SU-DHL-6 (cell line): ENCODE results near the gene SLC13A5.

ENCODE experiments used
- H2AFZ ChIP-seq: fragments of 200-600 bp; sonication (generic); 2 replicates; pipeline ENCODE4 v1.6.1; 2014; ENCODE audit warnings: low read depth, mild to moderate bottlenecking, moderate library complexity, mixed read lengths, antibody characterized with exemption, low read length; ENCODE audit not compliant: severe bottlenecking
- H3F3A ChIP-seq: fragments of 200-600 bp; shearing (Covaris generic); 2 replicates; pipeline ENCODE4 v1.6.0; 2016; ENCODE audit warnings: antibody characterized with exemption, mild to moderate bottlenecking; ENCODE audit not compliant: insufficient read depth
- H3K27ac ChIP-seq: fragments of 200-600 bp; sonication (generic); 2 replicates; pipeline ENCODE4 v1.5.1; 2016; ENCODE audit warnings: low read depth, mild to moderate bottlenecking, low read length, moderate library complexity, mixed read lengths
- H3K27me3 ChIP-seq: fragments of 200-600 bp; sonication (generic), shearing (Covaris generic); 2 replicates; pipeline ENCODE4 v1.6.0; 2014; ENCODE audit warnings: mild to moderate bottlenecking, low read length
- H3K36me3 ChIP-seq: fragments of 200-600 bp; sonication (generic); 2 replicates; pipeline ENCODE4 v1.6.1; 2014; ENCODE audit warnings: mild to moderate bottlenecking, low read length, mixed read lengths
- H3K4me2 ChIP-seq: fragments of 300-600, 200-600 bp; shearing (Covaris generic), sonication (generic); 2 replicates; pipeline ENCODE4 v1.6.0; 2014; ENCODE audit warnings: low read length, low read depth, mild to moderate bottlenecking; ENCODE audit not compliant: poor library complexity, severe bottlenecking
- H3K4me3 ChIP-seq: fragments of 200-600 bp; sonication (generic); 2 replicates; pipeline ENCODE4 v1.5.1; 2014; ENCODE audit warnings: antibody characterized with exemption, low read length, mild to moderate bottlenecking, mixed read lengths; ENCODE audit not compliant: insufficient read depth, poor library complexity, severe bottlenecking
- H3K79me2 ChIP-seq: fragments of 200-600 bp; sonication (generic); 2 replicates; pipeline ENCODE4 v1.6.1; 2014; ENCODE audit warnings: mild to moderate bottlenecking, low read length, moderate library complexity; ENCODE audit not compliant: insufficient read depth
- H3K9ac ChIP-seq: fragments of 200-600 bp; sonication (generic); 2 replicates; pipeline ENCODE4 v1.7.0; 2014; ENCODE audit warnings: mild to moderate bottlenecking, low read length
- H3K9me2 ChIP-seq: fragments of 200-600 bp; sonication (generic); replicated peaks from 2 replicates; pipeline ENCODE4 v1.6.1; 2014; ENCODE audit warnings: low read length; ENCODE audit not compliant: insufficient read depth
- H3K9me3 ChIP-seq: fragments of 200-600 bp; sonication (generic); 2 replicates; pipeline ENCODE4 v1.6.1; 2014; ENCODE audit warnings: low read length, mixed read lengths; ENCODE audit not compliant: insufficient read depth
- H4K20me1 ChIP-seq: fragments of 200-600 bp; sonication (generic); 2 replicates; pipeline ENCODE4 v1.6.1; 2014; ENCODE audit warnings: low read depth, mild to moderate bottlenecking, antibody characterized with exemption, low read length, moderate library complexity, mixed read lengths
- EZH2phosphoT487 ChIP-seq: fragments of 200-600 bp; sonication (generic), shearing (Covaris generic); conservative IDR thresholded peaks from 2 replicates; pipeline ENCODE4 v1.6.1; 2018; ENCODE audit warnings: mild to moderate bottlenecking, antibody characterized with exemption, low read length, moderate library complexity, mixed read lengths
- TF ChIP-seq, protein P1 (sequence below): fragments of 200-600 bp; sonication (generic); IDR thresholded peaks from one replicate; pipeline ENCODE4 v1.5.1; 2017; ENCODE audit warnings: antibody characterized with exemption, mild to moderate bottlenecking, low read length, moderate library complexity; ENCODE audit not compliant: insufficient read depth, poor library complexity, severe bottlenecking

The SLC13A5 gene

DNA sequence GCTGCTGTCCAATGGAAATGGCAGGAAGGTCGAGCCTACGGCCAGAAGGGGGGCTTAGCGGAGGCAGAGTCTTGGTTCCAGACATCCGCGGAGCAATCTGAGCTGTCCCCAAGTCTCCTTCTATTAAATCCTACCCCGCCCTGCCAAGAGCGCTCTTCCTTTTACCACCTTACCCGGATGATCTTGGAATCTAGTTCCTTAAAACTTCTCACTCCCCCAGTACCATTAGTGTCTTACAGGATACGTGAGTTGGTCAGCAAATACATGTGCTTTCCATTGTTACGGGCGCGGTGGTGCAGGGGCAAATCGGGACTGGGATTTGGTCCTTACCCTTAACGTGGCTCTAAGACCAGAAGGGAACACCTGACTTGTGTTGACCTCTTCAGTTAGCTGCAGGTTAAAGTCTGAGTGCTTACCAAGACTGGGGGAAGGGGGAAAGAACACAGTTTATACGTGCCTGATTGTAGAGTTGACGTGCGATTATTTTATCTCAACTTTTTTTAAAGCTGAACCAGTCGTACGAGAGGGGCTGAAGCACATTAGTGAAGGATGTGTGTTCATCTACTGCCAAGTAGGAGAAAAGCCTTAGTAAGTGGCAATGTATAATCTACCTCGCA, 71.8 kb downstream of the SLC13A5 start:
- Histone ChIP-seq H3K36me3 (no peaks in the 10 kb centered on the region; the same call in 1 of the 2 replicates), H3K27me3 (no peaks in the 10 kb centered on the region), H3F3A (peaks cover 5% of the 10 kb centered on the region; the same call in 1 of the 2 replicates), H3K4me2 (peak overlapping the region; percentile 74), H3K9me2 (no peaks in the 10 kb centered on the region), H3K9ac (peak overlapping the region; percentile 80), H2AFZ (peak overlapping the region; percentile 95), H3K9me3 (no peaks in the 10 kb centered on the region), H3K27ac (peak overlapping the region; percentile 83), H3K79me2 (peaks cover 15% of the 10 kb centered on the region), H4K20me1 (no peaks in the 10 kb centered on the region), H3K4me3 (peak overlapping the region; percentile 82)
- TF ChIP-seq EZH2phosphoT487 = no peak
- TF ChIP-seq, protein P1, sequence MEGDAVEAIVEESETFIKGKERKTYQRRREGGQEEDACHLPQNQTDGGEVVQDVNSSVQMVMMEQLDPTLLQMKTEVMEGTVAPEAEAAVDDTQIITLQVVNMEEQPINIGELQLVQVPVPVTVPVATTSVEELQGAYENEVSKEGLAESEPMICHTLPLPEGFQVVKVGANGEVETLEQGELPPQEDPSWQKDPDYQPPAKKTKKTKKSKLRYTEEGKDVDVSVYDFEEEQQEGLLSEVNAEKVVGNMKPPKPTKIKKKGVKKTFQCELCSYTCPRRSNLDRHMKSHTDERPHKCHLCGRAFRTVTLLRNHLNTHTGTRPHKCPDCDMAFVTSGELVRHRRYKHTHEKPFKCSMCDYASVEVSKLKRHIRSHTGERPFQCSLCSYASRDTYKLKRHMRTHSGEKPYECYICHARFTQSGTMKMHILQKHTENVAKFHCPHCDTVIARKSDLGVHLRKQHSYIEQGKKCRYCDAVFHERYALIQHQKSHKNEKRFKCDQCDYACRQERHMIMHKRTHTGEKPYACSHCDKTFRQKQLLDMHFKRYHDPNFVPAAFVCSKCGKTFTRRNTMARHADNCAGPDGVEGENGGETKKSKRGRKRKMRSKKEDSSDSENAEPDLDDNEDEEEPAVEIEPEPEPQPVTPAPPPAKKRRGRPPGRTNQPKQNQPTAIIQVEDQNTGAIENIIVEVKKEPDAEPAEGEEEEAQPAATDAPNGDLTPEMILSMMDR = no peak

DNA sequence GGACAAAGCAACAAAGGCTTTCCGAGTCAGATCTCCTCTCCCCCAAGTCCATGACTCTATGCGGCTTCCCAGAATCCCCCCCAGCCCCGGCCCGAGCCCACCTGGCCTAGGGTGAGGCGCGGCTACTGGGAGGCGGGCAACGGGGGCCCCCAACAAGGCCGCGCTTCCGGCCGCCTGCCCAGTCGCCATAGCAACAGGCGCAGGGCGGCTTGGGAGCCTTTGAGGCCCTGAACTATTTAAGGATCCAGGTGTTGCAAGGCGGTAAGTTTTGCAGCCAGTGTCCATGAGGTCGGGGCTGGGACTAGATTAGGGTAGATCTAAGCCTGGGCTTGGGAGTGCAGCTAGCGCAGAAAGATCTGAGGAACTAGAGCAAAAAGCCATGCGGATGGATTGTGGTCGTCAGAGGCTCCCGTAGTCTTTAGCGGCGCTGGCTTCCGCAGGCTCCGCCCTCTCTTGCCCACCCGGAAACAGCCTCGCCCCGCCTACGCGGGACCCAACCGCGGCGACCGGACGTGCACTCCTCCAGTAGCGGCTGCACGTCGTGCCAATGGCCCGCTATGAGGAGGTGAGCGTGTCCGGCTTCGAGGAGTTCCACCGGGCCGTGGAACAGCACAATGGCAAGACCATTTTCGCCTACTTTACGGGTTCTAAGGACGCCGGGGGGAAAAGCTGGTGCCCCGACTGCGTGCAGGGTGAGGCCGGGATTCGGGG, 72.5 kb downstream of the SLC13A5 start, which contains the start of the genes KIAA0753 and TXNDC17:
Gene KIAA0753 (minus strand): TSS at position 176 of the 711 bp plus-strand sequence. CDS start 5,608 bp downstream, outside the sequence.
Gene TXNDC17 (plus strand): TSS at position 525 of the 711 bp plus-strand sequence. CDS start 23 bp downstream, at position 548.
- H3F3A ChIP-seq = peaks cover 5% of the 10 kb centered on the region; the same call in 1 of the 2 replicates
- no peaks in the 10 kb centered on the region for H3K9me3 ChIP-seq
- H3K79me2 ChIP-seq = peaks cover 15% of the 10 kb centered on the region
- no peaks in the 10 kb centered on the region for H3K9me2 ChIP-seq
- H3K27ac ChIP-seq = peak within 1 kb of the TSS; percentile 83
- peak within 1 kb of the TSS; percentile 82 for H3K4me3 ChIP-seq
- H3K27me3 ChIP-seq = no peaks in the 10 kb centered on the region
- peak within 1 kb of the TSS; percentile 95 for H2AFZ ChIP-seq
- H4K20me1 ChIP-seq = no peaks in the 10 kb centered on the region
- H3K36me3 ChIP-seq = no peaks in the 10 kb centered on the region; the same call in 1 of the 2 replicates
- TF ChIP-seq EZH2phosphoT487 = no peak
- TF ChIP-seq, protein P1 = no peak
- peak within 1 kb of the TSS; percentile 80 for H3K9ac ChIP-seq
- peak within 1 kb of the TSS; percentile 74 for H3K4me2 ChIP-seq

DNA sequence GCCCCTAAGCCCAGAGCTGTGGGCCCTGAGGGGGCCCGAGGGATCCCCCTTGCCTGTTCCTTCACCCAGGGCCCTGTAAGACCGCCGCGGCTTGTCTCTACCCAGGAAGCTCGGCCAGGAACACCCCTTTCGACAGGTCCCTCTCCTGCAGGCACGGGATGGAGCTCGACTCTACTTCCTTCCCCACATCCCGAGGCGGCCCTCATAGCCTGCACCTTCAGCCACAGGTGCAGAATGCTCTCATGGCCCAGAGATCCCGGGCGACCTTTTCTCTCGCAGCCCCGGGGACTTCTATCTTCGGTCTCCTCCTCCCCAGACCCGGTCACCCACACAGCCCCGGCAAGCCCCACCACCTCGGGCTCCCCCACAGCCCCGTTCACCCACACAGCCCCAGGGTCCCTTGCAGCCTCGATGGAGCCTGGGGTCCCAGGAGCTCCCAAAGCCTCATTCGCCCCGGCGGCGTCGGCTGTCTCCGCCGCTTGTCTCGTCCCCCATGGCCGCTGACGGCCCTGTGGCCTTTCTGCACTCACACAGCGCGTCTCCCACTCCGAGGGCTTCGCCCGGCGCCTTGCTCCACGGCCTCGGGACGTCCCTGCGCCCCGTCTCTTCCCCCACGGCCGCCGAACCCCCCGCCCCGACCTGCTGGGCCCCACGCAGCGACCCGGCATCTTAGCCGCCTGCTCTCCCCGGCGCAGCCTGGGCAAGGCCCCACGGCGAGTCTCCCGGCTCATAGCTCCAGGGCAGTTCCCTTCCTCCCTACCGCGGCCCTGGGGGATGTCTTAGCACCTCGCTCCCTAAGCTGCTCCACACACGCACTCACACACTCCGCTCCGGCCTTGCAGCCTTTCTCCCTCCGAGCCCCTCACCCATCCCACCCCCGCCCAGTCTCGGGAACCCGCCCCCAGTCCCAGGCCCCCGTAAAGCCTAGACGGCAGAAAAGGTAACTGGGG, 73.3 kb downstream of the SLC13A5 start:
- H3K36me3 ChIP-seq = no peaks in the 10 kb centered on the region; the same call in 1 of the 2 replicates
- peak overlapping the region; percentile 74 for H3K4me2 ChIP-seq
- H4K20me1 ChIP-seq = no peaks in the 10 kb centered on the region
- peak overlapping the region; percentile 95 for H2AFZ ChIP-seq
- H3F3A ChIP-seq = peaks cover 5% of the 10 kb centered on the region; the same call in 1 of the 2 replicates
- no peaks in the 10 kb centered on the region for H3K9me3 ChIP-seq
- H3K27me3 ChIP-seq = no peaks in the 10 kb centered on the region
- TF ChIP-seq EZH2phosphoT487 = no peak
- TF ChIP-seq, protein P1 = no peak
- peak overlapping the region; percentile 83 for H3K27ac ChIP-seq
- H3K9me2 ChIP-seq = no peaks in the 10 kb centered on the region
- H3K4me3 ChIP-seq = peak overlapping the region; percentile 82
- peaks cover 15% of the 10 kb centered on the region for H3K79me2 ChIP-seq
- H3K9ac ChIP-seq = peak overlapping the region; percentile 80
